Measurements from ENCODE around the gene MKI67. TPM values are rescaled to one million over a fixed set of nuclear protein-coding genes. Genes with fewer than 3 reads are reported as not detected.

Gene MKI67
- total and polyA plus RNA-seq, 4 donors: 0.03 to 4.2 (median 0.85) TPM

- Histone ChIP-seq H3K36me3 (ENCODE audit: control insufficient read depth in 1 of 2, insufficient read depth in 2 of 2, low read length in 1 of 2) (no peaks in the 10 kb centered on the region), H3K27me3 (ENCODE audit: control insufficient read depth in 1 of 2, insufficient read depth in 2 of 2, low read length in 1 of 2) (no peaks in the 10 kb centered on the region), H3K4me1 (ENCODE audit: control insufficient read depth in 1 of 2, insufficient read depth in 2 of 2, low read length in 2 of 2) (no peaks in the 10 kb centered on the region), H3K9me3 (ENCODE audit: control insufficient read depth, low read length) (no peaks in the 10 kb centered on the region), H3K27ac (ENCODE audit: low read depth in 1 of 2, low read length in 2 of 2) (no peak overlapping the region), H3K4me3 (ENCODE audit: low read length in 2 of 2) (no peak overlapping the region)
- 54 to 55% methylated on average over 8 of the region's 8 CpGs for WGBS, 2 donors
- intact Hi-C loops (cut with DNase I): no loop called here
- no peak for DNase-seq
- ATAC-seq (ENCODE audit: low FRiP score): no peak
Observed at GRCh38 chr10:128103229-128103714, 23.0 kb downstream of the MKI67 start.

- Histone ChIP-seq H3K4me1 (ENCODE audit: control insufficient read depth in 1 of 2, insufficient read depth in 2 of 2, low read length in 2 of 2) (no peaks in the 10 kb centered on the region), H3K36me3 (ENCODE audit: control insufficient read depth in 1 of 2, insufficient read depth in 2 of 2, low read length in 1 of 2) (no peaks in the 10 kb centered on the region), H3K27ac (ENCODE audit: low read depth in 1 of 2, low read length in 2 of 2) (no peak overlapping the region), H3K9me3 (ENCODE audit: control insufficient read depth, low read length) (no peaks in the 10 kb centered on the region), H3K27me3 (ENCODE audit: control insufficient read depth in 1 of 2, insufficient read depth in 2 of 2, low read length in 1 of 2) (no peaks in the 10 kb centered on the region), H3K4me3 (ENCODE audit: low read length in 2 of 2) (no peak overlapping the region)
- WGBS, 2 donors: 34 to 38% methylated on average over 19 of the region's 19 CpGs
- ATAC-seq (ENCODE audit: low FRiP score) (no peak), DNase-seq (no peak)
- intact Hi-C loops (cut with DNase I): no loop called here
Observed at GRCh38 chr10:128102480-128103228, 23.6 kb downstream of the MKI67 start.

GRCh38 chr10:128101901-128102300 is 24.3 kb downstream of the MKI67 start:
- H3K27ac ChIP-seq (ENCODE audit: low read depth in 1 of 2, low read length in 2 of 2): no peak overlapping the region
- intact Hi-C loops (cut with DNase I): no loop called here
- ATAC-seq (ENCODE audit: low FRiP score) (no peak), DNase-seq (no peak)
- H3K36me3 ChIP-seq (ENCODE audit: control insufficient read depth in 1 of 2, insufficient read depth in 2 of 2, low read length in 1 of 2): no peaks in the 10 kb centered on the region
- no peak overlapping the region for H3K4me3 ChIP-seq (ENCODE audit: low read length in 2 of 2)
- H3K4me1 ChIP-seq (ENCODE audit: control insufficient read depth in 1 of 2, insufficient read depth in 2 of 2, low read length in 2 of 2): no peaks in the 10 kb centered on the region
- 76 to 90% methylated on average over 1 of the region's 1 CpG for WGBS, 2 donors
- no peaks in the 10 kb centered on the region for H3K9me3 ChIP-seq (ENCODE audit: control insufficient read depth, low read length)
- H3K27me3 ChIP-seq (ENCODE audit: control insufficient read depth in 1 of 2, insufficient read depth in 2 of 2, low read length in 1 of 2): no peaks in the 10 kb centered on the region

- H3K4me1 ChIP-seq (ENCODE audit: control insufficient read depth in 1 of 2, insufficient read depth in 2 of 2, low read length in 2 of 2): no peaks in the 10 kb centered on the region
- 97 to 98% methylated on average over 10 of the region's 10 CpGs for WGBS, 2 donors
- intact Hi-C loops (cut with DNase I): no loop called here
Observed at GRCh38 chr10:128099901-128100300, 26.3 kb downstream of the MKI67 start.

GRCh38 chr10:128098631-128099030 is 27.6 kb downstream of the MKI67 start:
- WGBS, 2 donors: 88 to 90% methylated on average over 10 of the region's 10 CpGs
- DNase-seq (no peak), ATAC-seq (ENCODE audit: low FRiP score) (no peak)
- Histone ChIP-seq H3K9me3 (ENCODE audit: control insufficient read depth, low read length) (no peaks in the 10 kb centered on the region), H3K36me3 (ENCODE audit: control insufficient read depth in 1 of 2, insufficient read depth in 2 of 2, low read length in 1 of 2) (no peaks in the 10 kb centered on the region), H3K4me1 (ENCODE audit: control insufficient read depth in 1 of 2, insufficient read depth in 2 of 2, low read length in 2 of 2) (no peaks in the 10 kb centered on the region), H3K4me3 (ENCODE audit: low read length in 2 of 2) (no peak overlapping the region), H3K27ac (ENCODE audit: low read depth in 1 of 2, low read length in 2 of 2) (no peak overlapping the region), H3K27me3 (ENCODE audit: control insufficient read depth in 1 of 2, insufficient read depth in 2 of 2, low read length in 1 of 2) (no peaks in the 10 kb centered on the region)
- intact Hi-C loops (cut with DNase I): no loop called here

More at GRCh38 chr10:128099901-128100300, 26.3 kb downstream of the MKI67 start:
- H3K9me3 ChIP-seq (ENCODE audit: control insufficient read depth, low read length): no peaks in the 10 kb centered on the region
- H3K27ac ChIP-seq (ENCODE audit: low read depth in 1 of 2, low read length in 2 of 2): no peak overlapping the region
- no peaks in the 10 kb centered on the region for H3K36me3 ChIP-seq (ENCODE audit: control insufficient read depth in 1 of 2, insufficient read depth in 2 of 2, low read length in 1 of 2)
- DNase-seq (no peak), ATAC-seq (ENCODE audit: low FRiP score) (no peak)
- no peaks in the 10 kb centered on the region for H3K27me3 ChIP-seq (ENCODE audit: control insufficient read depth in 1 of 2, insufficient read depth in 2 of 2, low read length in 1 of 2)
- H3K4me3 ChIP-seq (ENCODE audit: low read length in 2 of 2): no peak overlapping the region

GRCh38 chr10:128097783-128098182 is 28.4 kb downstream of the MKI67 start:
- Histone ChIP-seq H3K4me1 (ENCODE audit: control insufficient read depth in 1 of 2, insufficient read depth in 2 of 2, low read length in 2 of 2) (no peaks in the 10 kb centered on the region), H3K36me3 (ENCODE audit: control insufficient read depth in 1 of 2, insufficient read depth in 2 of 2, low read length in 1 of 2) (no peaks in the 10 kb centered on the region), H3K27ac (ENCODE audit: low read depth in 1 of 2, low read length in 2 of 2) (no peak overlapping the region), H3K27me3 (ENCODE audit: control insufficient read depth in 1 of 2, insufficient read depth in 2 of 2, low read length in 1 of 2) (no peaks in the 10 kb centered on the region), H3K4me3 (ENCODE audit: low read length in 2 of 2) (no peak overlapping the region), H3K9me3 (ENCODE audit: control insufficient read depth, low read length) (no peaks in the 10 kb centered on the region)
- WGBS, 2 donors: 72 to 77% methylated on average over 8 of the region's 8 CpGs
- DNase-seq: no peak
- ATAC-seq (ENCODE audit: low FRiP score): no peak
- intact Hi-C loops (cut with DNase I): no loop called here

- ATAC-seq (ENCODE audit: low FRiP score): no peak
- no peak overlapping the region for H3K4me3 ChIP-seq (ENCODE audit: low read length in 2 of 2)
- H3K27me3 ChIP-seq (ENCODE audit: control insufficient read depth in 1 of 2, insufficient read depth in 2 of 2, low read length in 1 of 2): no peaks in the 10 kb centered on the region
- WGBS, 2 donors: 83 to 88% methylated on average over 5 of the region's 5 CpGs
- intact Hi-C loops (cut with DNase I): no loop called here
- no peaks in the 10 kb centered on the region for H3K36me3 ChIP-seq (ENCODE audit: control insufficient read depth in 1 of 2, insufficient read depth in 2 of 2, low read length in 1 of 2)
- DNase-seq: no peak
- no peaks in the 10 kb centered on the region for H3K4me1 ChIP-seq (ENCODE audit: control insufficient read depth in 1 of 2, insufficient read depth in 2 of 2, low read length in 2 of 2)
- no peaks in the 10 kb centered on the region for H3K9me3 ChIP-seq (ENCODE audit: control insufficient read depth, low read length)
- H3K27ac ChIP-seq (ENCODE audit: low read depth in 1 of 2, low read length in 2 of 2): no peak overlapping the region
Observed at GRCh38 chr10:128096486-128097199, 29.6 kb downstream of the MKI67 start.

- intact Hi-C loops (cut with DNase I): no loop called here
- no peaks in the 10 kb centered on the region for H3K9me3 ChIP-seq (ENCODE audit: control insufficient read depth, low read length)
- DNase-seq (no peak), ATAC-seq (ENCODE audit: low FRiP score) (no peak)
- H3K36me3 ChIP-seq (ENCODE audit: control insufficient read depth in 1 of 2, insufficient read depth in 2 of 2, low read length in 1 of 2): no peaks in the 10 kb centered on the region
- no peak overlapping the region for H3K27ac ChIP-seq (ENCODE audit: low read depth in 1 of 2, low read length in 2 of 2)
- WGBS, 2 donors: 91 to 93% methylated on average over 11 of the region's 11 CpGs
- H3K27me3 ChIP-seq (ENCODE audit: control insufficient read depth in 1 of 2, insufficient read depth in 2 of 2, low read length in 1 of 2): no peaks in the 10 kb centered on the region
- H3K4me1 ChIP-seq (ENCODE audit: control insufficient read depth in 1 of 2, insufficient read depth in 2 of 2, low read length in 2 of 2): no peaks in the 10 kb centered on the region
- H3K4me3 ChIP-seq (ENCODE audit: low read length in 2 of 2): no peak overlapping the region
Observed at GRCh38 chr10:128095753-128096469, 30.3 kb downstream of the MKI67 start.
